HUES64 (cell line): Measurements from ENCODE around the gene ICOS.
"Not testable (repeated sequence)": the region's sequence is repeated elsewhere in the genome, so short reads cannot be mapped to it uniquely, and the experiment has no call there.

ENCODE experiments used
- H3K27ac ChIP-seq: 2 replicates; pipeline ENCODE4 v1.7.0; 2013; ENCODE audit warnings: low read depth, low read length, inconsistent platforms
- H3K27me3 ChIP-seq: 2 replicates; pipeline ENCODE4 v1.6.1; 2013; ENCODE audit warnings: mild to moderate bottlenecking, low read length; ENCODE audit not compliant: insufficient read depth
- H3K36me3 ChIP-seq: 2 replicates; pipeline ENCODE4 v1.6.1; 2013; ENCODE audit warnings: mild to moderate bottlenecking, low read length; ENCODE audit not compliant: insufficient read depth
- H3K4me1 ChIP-seq: 2 replicates; pipeline ENCODE4 v1.6.1; 2013; ENCODE audit warnings: mild to moderate bottlenecking, low read length, moderate library complexity; ENCODE audit not compliant: insufficient read depth
- H3K4me3 ChIP-seq: 2 replicates; pipeline ENCODE4 v1.5.1; 2013; ENCODE audit warnings: mild to moderate bottlenecking, low read length, moderate library complexity
- H3K9ac ChIP-seq: 2 replicates; pipeline ENCODE4 v1.6.1; 2013; ENCODE audit warnings: mild to moderate bottlenecking, low read depth, low read length
- H3K9me3 ChIP-seq: 2 replicates; pipeline ENCODE4 v1.6.1; 2013; ENCODE audit warnings: low read depth, low read length; ENCODE audit not compliant: insufficient read depth
- WGBS: fragments of 150-250, 120-280 bp; methylation state at CpG from one replicate; pipeline ENCODE4 v1.1.7; 2013; ENCODE audit warnings: missing lambda C conversion rate; 5-methylcytosine and 5-hydroxymethylcytosine counted together

ICOS gene

GRCh38 chr2:203973676-203974075 is 37.1 kb downstream of the ICOS start:
- Histone ChIP-seq H3K27me3 (no peaks in the 10 kb centered on the region), H3K4me1 (peaks cover 11% of the 10 kb centered on the region; the same call in 1 of the 2 replicates), H3K9me3 (no peaks in the 10 kb centered on the region), H3K9ac (no peak overlapping the region), H3K27ac (no peak overlapping the region), H3K4me3 (no peak overlapping the region), H3K36me3 (no peaks in the 10 kb centered on the region)
- WGBS = 96% methylated on average over 3 of the region's 3 CpGs

- H3K36me3 ChIP-seq = no peaks in the 10 kb centered on the region
- no peak overlapping the region for H3K9ac ChIP-seq
- WGBS = 73% methylated on average over 2 of the region's 2 CpGs
- H3K4me1 ChIP-seq = peaks cover 11% of the 10 kb centered on the region; the same call in 1 of the 2 replicates
- no peaks in the 10 kb centered on the region for H3K27me3 ChIP-seq
- no peak overlapping the region for H3K27ac ChIP-seq
- no peaks in the 10 kb centered on the region for H3K9me3 ChIP-seq
- no peak overlapping the region for H3K4me3 ChIP-seq
Measured at GRCh38 chr2:203975912-203976311, 39.3 kb downstream of the ICOS start.

- Histone ChIP-seq H3K4me3 (no peak overlapping the region), H3K36me3 (no peaks in the 10 kb centered on the region), H3K9ac (no peak overlapping the region), H3K27me3 (no peaks in the 10 kb centered on the region), H3K4me1 (no peaks in the 10 kb centered on the region), H3K27ac (no peak overlapping the region), H3K9me3 (no peaks in the 10 kb centered on the region)
- WGBS = 88% methylated on average over 2 of the region's 3 CpGs
Measured at GRCh38 chr2:203982276-203982675, 45.7 kb downstream of the ICOS start.

- Histone ChIP-seq H3K9me3 (no peaks in the 10 kb centered on the region), H3K27ac (no peak overlapping the region), H3K4me3 (no peak overlapping the region), H3K27me3 (no peaks in the 10 kb centered on the region), H3K9ac (no peak overlapping the region), H3K36me3 (no peaks in the 10 kb centered on the region), H3K4me1 (no peaks in the 10 kb centered on the region)
- WGBS = 85% methylated on average over 4 of the region's 5 CpGs
Measured at GRCh38 chr2:203983064-203983715, 46.6 kb downstream of the ICOS start.

GRCh38 chr2:203985978-203986377 is 49.4 kb downstream of the ICOS start:
- H3K27ac ChIP-seq, H3K9me3 ChIP-seq, H3K36me3 ChIP-seq, H3K9ac ChIP-seq, H3K4me1 ChIP-seq, H3K4me3 ChIP-seq, H3K27me3 ChIP-seq: not testable (repeated sequence)
- 79% methylated on average over 2 of the region's 3 CpGs for WGBS

GRCh38 chr2:203987959-203988358 is 51.4 kb downstream of the ICOS start:
- 82% methylated on average over 1 of the region's 2 CpGs for WGBS
- H3K9me3 ChIP-seq = no peaks in the 10 kb centered on the region
- no peak overlapping the region for H3K9ac ChIP-seq
- no peaks in the 10 kb centered on the region for H3K4me1 ChIP-seq
- H3K27ac ChIP-seq = no peak overlapping the region
- no peak overlapping the region for H3K4me3 ChIP-seq
- H3K27me3 ChIP-seq = no peaks in the 10 kb centered on the region
- no peaks in the 10 kb centered on the region for H3K36me3 ChIP-seq

GRCh38 chr2:203988500-203989260 is 52.1 kb downstream of the ICOS start:
- Histone ChIP-seq H3K36me3 (no peaks in the 10 kb centered on the region), H3K4me3 (no peak overlapping the region), H3K4me1 (no peaks in the 10 kb centered on the region), H3K9me3 (no peaks in the 10 kb centered on the region), H3K27me3 (no peaks in the 10 kb centered on the region), H3K27ac (no peak overlapping the region), H3K9ac (no peak overlapping the region)
- WGBS = 98% methylated on average over 6 of the region's 6 CpGs

GRCh38 chr2:203989521-203989920 is 53.0 kb downstream of the ICOS start:
- WGBS = 82% methylated on average over 2 of the region's 2 CpGs
- no peaks in the 10 kb centered on the region for H3K36me3 ChIP-seq
- H3K4me3 ChIP-seq = no peak overlapping the region
- H3K4me1 ChIP-seq = no peaks in the 10 kb centered on the region
- no peaks in the 10 kb centered on the region for H3K9me3 ChIP-seq
- H3K9ac ChIP-seq = no peak overlapping the region
- no peak overlapping the region for H3K27ac ChIP-seq
- no peaks in the 10 kb centered on the region for H3K27me3 ChIP-seq

GRCh38 chr2:203992509-203992908 is 55.9 kb downstream of the ICOS start:
- H3K9me3 ChIP-seq = no peaks in the 10 kb centered on the region
- WGBS = 100% methylated on average over 1 of the region's 1 CpG

GRCh38 chr2:203993011-203993410 is 56.4 kb downstream of the ICOS start:
- Histone ChIP-seq H3K9ac (no peak overlapping the region), H3K4me3 (no peak overlapping the region), H3K4me1 (no peaks in the 10 kb centered on the region), H3K9me3 (no peaks in the 10 kb centered on the region), H3K27ac (no peak overlapping the region), H3K36me3 (no peaks in the 10 kb centered on the region), H3K27me3 (no peaks in the 10 kb centered on the region)
- 92% methylated on average over 4 of the region's 4 CpGs for WGBS

More at GRCh38 chr2:203992509-203992908, 55.9 kb downstream of the ICOS start:
- Histone ChIP-seq H3K36me3 (no peaks in the 10 kb centered on the region), H3K27ac (no peak overlapping the region), H3K9ac (no peak overlapping the region), H3K27me3 (no peaks in the 10 kb centered on the region), H3K4me3 (no peak overlapping the region), H3K4me1 (no peaks in the 10 kb centered on the region)

GRCh38 chr2:203993560-203993959 is 57.0 kb downstream of the ICOS start:
- Histone ChIP-seq H3K4me1 (no peaks in the 10 kb centered on the region), H3K4me3 (no peak overlapping the region), H3K36me3 (no peaks in the 10 kb centered on the region), H3K9ac (no peak overlapping the region), H3K27me3 (no peaks in the 10 kb centered on the region), H3K27ac (no peak overlapping the region), H3K9me3 (no peaks in the 10 kb centered on the region)
- WGBS = 97% methylated on average over 4 of the region's 4 CpGs
